Measurements from ENCODE around the gene EPOP. TPM values are rescaled to one million over a fixed set of nuclear protein-coding genes. Genes with fewer than 3 reads are reported as not detected.

Gene EPOP
- total and polyA plus RNA-seq, 2 experiments from 2014 or later = 0.37 to 0.93 TPM

DNA sequence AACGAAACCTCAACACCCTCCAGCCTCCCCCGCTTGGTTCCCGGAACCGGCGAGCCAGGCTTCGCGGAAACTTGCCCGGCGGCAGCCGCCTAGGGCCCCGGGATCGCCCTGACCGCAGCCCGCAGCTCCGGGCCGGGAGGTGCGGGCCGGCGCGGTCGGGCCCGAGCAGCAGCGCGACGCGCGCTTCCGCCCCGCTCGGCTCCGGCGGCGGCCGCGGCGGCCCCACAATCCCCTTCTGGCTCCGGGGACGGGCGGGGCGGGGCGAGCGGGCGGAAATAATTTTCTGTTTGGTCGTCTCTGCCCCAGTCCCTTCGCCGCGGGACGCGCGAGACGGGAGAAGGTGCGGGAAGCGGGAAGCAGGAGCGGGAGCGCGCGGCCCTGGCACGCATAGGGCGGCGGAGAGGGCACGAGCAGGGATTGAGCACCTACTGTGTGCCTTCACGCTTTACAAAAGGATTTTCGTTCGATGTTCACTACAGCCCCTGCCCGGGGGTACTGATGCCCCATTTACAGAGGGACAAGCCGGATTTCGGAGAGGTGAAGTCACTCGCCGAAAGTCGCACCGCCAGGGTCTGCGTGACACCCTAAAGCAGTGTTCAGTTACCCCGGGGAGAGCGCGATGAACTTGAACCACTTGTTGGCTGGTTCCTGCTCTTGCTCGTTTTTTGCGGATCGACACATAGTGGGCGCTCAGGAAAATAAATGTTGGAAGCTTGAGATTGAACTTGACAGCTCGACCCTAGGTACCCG lies 27.6 kb upstream of the EPOP start:
- Histone ChIP-seq H3K4me2 (peak overlapping the region; percentile 97), H3K79me2 (peaks cover 24% of the 10 kb centered on the region), H3K27ac (peak overlapping the region; percentile 98), H3K9me3 (ENCODE audit: low read depth) (no peaks in the 10 kb centered on the region), H3K4me1 (ENCODE audit: insufficient read depth) (peaks cover 29% of the 10 kb centered on the region), H3K4me3 (peak overlapping the region; percentile 73), H3K27me3 (no peaks in the 10 kb centered on the region), H2AFZ (peak overlapping the region; percentile 89), H3K9me2 (replicated peaks; ENCODE audit: insufficient read depth) (no peaks in the 10 kb centered on the region), H3K36me3 (replicated peaks; ENCODE audit: insufficient read depth, low read depth) (no peaks in the 10 kb centered on the region), H4K20me1 (ENCODE audit: insufficient read depth, poor library complexity, severe bottlenecking) (peaks cover 12% of the 10 kb centered on the region)
- DNase-seq (ENCODE audit: low spot score) = peak; percentile 94
- no peak for TF ChIP-seq EZH2 (IDR thresholded peaks at IDR 0.05; ENCODE audit: borderline replicate concordance)
- TF ChIP-seq, protein P1, sequence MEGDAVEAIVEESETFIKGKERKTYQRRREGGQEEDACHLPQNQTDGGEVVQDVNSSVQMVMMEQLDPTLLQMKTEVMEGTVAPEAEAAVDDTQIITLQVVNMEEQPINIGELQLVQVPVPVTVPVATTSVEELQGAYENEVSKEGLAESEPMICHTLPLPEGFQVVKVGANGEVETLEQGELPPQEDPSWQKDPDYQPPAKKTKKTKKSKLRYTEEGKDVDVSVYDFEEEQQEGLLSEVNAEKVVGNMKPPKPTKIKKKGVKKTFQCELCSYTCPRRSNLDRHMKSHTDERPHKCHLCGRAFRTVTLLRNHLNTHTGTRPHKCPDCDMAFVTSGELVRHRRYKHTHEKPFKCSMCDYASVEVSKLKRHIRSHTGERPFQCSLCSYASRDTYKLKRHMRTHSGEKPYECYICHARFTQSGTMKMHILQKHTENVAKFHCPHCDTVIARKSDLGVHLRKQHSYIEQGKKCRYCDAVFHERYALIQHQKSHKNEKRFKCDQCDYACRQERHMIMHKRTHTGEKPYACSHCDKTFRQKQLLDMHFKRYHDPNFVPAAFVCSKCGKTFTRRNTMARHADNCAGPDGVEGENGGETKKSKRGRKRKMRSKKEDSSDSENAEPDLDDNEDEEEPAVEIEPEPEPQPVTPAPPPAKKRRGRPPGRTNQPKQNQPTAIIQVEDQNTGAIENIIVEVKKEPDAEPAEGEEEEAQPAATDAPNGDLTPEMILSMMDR (IDR thresholded peaks at IDR 0.05; ENCODE audit: poor library complexity) = no peak
- TF ChIP-seq EZH2phosphoT487 (IDR thresholded peaks at IDR 0.05; ENCODE audit: low read depth, severe bottlenecking, unreplicated experiment) = no peak
- 2% methylated on average over 50 of the region's 81 CpGs for WGBS (ENCODE audit: low lambda C conversion rate, missing lambda C conversion rate)

- no peak for TF ChIP-seq EZH2phosphoT487 (IDR thresholded peaks at IDR 0.05; ENCODE audit: low read depth, severe bottlenecking, unreplicated experiment)
- TF ChIP-seq EZH2 (IDR thresholded peaks at IDR 0.05; ENCODE audit: borderline replicate concordance) = no peak
- TF ChIP-seq, protein P1 (IDR thresholded peaks at IDR 0.05; ENCODE audit: poor library complexity) = no peak
- Histone ChIP-seq H2AFZ (peak overlapping the region; percentile 89), H3K27me3 (no peaks in the 10 kb centered on the region), H3K4me2 (peak overlapping the region; percentile 97), H4K20me1 (ENCODE audit: insufficient read depth, poor library complexity, severe bottlenecking) (peaks cover 5% of the 10 kb centered on the region), H3K79me2 (peaks cover 17% of the 10 kb centered on the region), H3K27ac (peak overlapping the region; percentile 98), H3K9me2 (replicated peaks; ENCODE audit: insufficient read depth) (no peaks in the 10 kb centered on the region), H3K9me3 (ENCODE audit: low read depth) (no peaks in the 10 kb centered on the region), H3K4me1 (ENCODE audit: insufficient read depth) (peaks cover 23% of the 10 kb centered on the region), H3K36me3 (replicated peaks; ENCODE audit: insufficient read depth, low read depth) (no peaks in the 10 kb centered on the region), H3K4me3 (peak overlapping the region; percentile 73)
- DNase-seq (ENCODE audit: low spot score) = peak; percentile 58
- WGBS (ENCODE audit: low lambda C conversion rate, missing lambda C conversion rate) = 7% methylated on average over 25 of the region's 25 CpGs
These were observed 26.9 kb upstream of the EPOP start for GRCh38 chr17:38701504-38702165.

DNA sequence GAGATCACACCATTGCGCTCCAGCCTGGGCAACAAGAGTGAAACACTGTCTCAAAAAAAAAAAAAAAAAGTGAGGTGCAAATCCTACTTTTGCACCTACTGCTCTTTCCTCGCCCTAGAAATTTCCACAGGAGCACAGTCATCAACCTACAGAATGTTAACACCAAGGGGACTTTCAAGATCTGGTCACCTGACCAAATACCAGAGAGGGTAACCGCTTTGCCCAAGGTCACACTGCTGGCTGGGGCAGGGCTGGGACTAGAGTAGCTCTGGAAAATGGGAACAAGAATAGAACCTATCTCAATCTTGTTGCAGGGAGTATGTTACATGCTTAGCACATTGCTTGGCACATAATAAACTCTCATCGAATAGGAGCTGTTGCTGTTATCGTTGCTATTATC lies 24.0 kb upstream of the EPOP start:
- Histone ChIP-seq H3K27me3 (no peaks in the 10 kb centered on the region), H2AFZ (no peak overlapping the region), H3K79me2 (no peaks in the 10 kb centered on the region), H3K4me1 (ENCODE audit: insufficient read depth) (peaks cover 25% of the 10 kb centered on the region), H3K4me2 (no peak overlapping the region), H3K9me3 (ENCODE audit: low read depth) (no peaks in the 10 kb centered on the region), H3K27ac (no peak overlapping the region), H3K4me3 (no peak overlapping the region), H3K9me2 (replicated peaks; ENCODE audit: insufficient read depth) (no peaks in the 10 kb centered on the region), H3K36me3 (replicated peaks; ENCODE audit: insufficient read depth, low read depth) (no peaks in the 10 kb centered on the region), H4K20me1 (ENCODE audit: insufficient read depth, poor library complexity, severe bottlenecking) (no peaks in the 10 kb centered on the region)
- 87% methylated on average over 5 of the region's 5 CpGs for WGBS (ENCODE audit: low lambda C conversion rate, missing lambda C conversion rate)
- DNase-seq (ENCODE audit: low spot score) = no peak
- TF ChIP-seq EZH2phosphoT487 (IDR thresholded peaks at IDR 0.05; ENCODE audit: low read depth, severe bottlenecking, unreplicated experiment) = no peak
- no peak for TF ChIP-seq EZH2 (IDR thresholded peaks at IDR 0.05; ENCODE audit: borderline replicate concordance)
- TF ChIP-seq, protein P1 (IDR thresholded peaks at IDR 0.05; ENCODE audit: poor library complexity) = no peak
